Activated CD4-positive, alpha-beta T cell treated with anti-CD3 and anti-CD28 coated beads, Interleukin-10, Interleukin-2, amounts not matched to agents 100 ng/mL and 50 ng/mL, durations not matched to agents 16 hours and 8 hours (primary cell): ENCODE measurements around the gene STAT3.
"Not testable (repeated sequence)": the region's sequence is repeated elsewhere in the genome, so short reads cannot be mapped to it uniquely, and the experiment has no call there.

ENCODE experiments used
- DNase-seq: peaks from one replicate; pipeline ENCODE4 v3.0.0-alpha.2; 2020

Gene STAT3

DNA sequence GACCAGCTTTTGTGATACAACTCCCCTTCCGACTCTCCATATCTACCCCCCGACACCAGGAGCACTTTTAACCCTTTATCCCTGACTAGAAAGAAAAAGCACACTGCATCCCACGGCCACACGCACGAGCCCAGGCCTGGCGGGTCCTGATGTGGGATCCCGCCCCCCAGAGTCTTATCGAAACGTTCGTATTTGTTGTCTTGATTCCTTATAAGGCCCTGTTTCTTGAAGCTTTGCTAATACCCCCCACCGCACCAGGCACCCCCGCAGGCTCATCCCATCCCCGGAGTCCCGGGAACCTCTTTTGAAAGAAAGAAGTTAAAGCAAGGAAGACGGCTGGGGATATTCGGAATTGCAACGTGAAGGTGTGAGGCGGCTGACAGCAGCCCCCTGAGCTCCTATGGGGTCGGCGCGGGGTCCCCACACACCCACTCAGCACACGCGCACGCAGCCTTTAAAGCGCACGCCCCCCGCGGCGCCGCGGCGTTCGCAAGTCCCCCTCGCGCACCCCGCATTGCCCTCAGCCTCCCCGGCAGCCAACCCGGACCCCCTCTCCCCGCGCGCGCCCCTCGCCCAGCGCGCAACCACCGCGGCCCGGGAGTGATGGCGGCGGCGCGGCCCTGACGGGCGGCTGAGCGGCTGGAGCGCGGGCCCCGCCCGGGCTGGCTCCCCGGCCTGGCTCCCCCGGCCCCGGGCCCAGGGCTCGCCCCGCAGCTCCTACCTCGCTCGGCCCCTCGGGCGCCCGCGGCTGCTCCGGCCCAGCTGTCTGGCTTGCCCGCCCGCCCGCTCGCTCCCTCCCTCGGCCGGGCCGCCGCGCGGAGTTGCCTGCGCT is 112.5 kb downstream of the STAT3 start:
- no peak for DNase-seq

GRCh38 chr17:42274812-42275526 is 113.3 kb downstream of the STAT3 start:
- DNase-seq = no peak

DNA sequence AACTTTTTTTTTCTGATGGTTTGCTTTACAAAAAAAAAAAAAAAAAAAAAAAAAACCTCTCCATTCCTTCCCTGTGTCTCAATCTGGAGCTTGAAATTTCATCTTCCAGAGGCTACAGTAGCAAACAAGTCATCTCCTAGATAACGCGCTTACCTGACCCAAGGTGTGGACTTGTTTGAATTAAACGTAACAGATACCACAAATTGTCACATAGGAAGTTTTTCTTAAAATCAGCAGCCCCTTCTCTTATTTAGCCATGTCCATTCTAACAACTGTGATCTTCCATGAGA is 114.0 kb downstream of the STAT3 start:
- no peak for DNase-seq

DNA sequence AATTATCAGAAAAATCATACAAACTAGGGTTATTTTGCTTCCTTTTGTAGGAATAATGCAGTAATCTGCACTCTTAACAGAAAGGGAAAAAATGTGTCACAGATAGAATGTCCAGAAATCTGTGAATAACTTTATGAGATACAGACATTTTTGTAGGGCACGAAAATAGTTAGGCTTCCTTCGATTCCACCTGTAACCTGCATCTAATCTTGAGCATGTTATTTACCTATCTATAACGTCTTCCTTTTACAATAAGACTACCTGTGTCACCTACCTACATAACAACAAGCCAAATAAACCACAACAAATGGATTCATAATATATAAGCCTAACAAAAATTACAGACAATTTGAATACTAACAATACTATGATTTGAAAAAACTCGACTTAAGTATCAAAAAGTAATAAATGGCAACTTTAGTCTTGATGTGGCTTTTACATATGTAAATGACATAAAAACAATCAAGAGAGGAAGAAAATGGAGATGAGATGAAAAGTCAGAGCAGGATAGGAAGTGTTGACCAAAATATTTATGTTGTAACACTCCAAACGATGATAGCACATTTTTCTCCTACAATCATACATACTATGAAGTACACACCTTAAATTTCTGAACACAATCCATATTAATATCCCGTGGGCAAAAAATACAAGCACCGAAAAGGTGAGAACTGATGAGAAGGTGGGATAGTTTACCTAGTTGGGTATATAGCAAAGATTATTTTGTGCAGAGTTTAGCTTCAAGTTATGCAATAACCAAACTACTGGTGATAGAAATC is 114.6 kb downstream of the STAT3 start:
- no peak for DNase-seq

- no peak for DNase-seq
These were observed 115.9 kb downstream of the STAT3 start for GRCh38 chr17:42272162-42272907.

DNA sequence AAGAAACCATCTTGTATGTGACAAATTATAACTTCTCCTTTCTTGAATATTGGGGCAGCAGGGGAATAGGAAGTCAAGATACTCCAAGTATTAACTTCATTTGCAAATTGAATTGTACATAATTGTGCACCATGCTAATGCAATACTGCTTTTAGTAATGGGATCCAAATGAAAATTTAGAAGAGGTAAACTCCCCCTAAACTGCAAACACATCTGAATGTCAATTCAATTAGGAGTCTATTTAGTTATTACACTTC is 116.5 kb downstream of the STAT3 start:
- no peak for DNase-seq

GRCh38 chr17:42271006-42271778 is 117.0 kb downstream of the STAT3 start:
- DNase-seq = peak; percentile 66

- no peak for DNase-seq
These were observed 117.6 kb downstream of the STAT3 start for GRCh38 chr17:42270596-42270995.

DNA sequence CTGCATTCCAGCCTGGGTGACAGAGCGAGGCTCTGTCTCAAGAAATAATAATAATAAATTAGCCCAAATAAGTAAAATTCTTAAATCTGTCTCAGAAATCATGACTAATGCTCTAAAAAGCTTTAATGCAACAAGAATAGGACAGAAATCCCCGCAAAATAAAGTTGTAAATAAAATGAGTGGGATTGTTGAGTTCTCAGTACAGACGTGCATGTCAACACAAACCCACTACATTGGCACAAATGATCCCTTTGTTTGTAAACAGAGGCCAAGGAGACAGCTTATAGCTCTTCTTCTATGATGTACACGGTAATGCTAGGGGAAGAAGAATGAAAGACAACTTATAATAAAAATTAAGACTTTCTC is 118.1 kb downstream of the STAT3 start:
- no peak for DNase-seq

DNA sequence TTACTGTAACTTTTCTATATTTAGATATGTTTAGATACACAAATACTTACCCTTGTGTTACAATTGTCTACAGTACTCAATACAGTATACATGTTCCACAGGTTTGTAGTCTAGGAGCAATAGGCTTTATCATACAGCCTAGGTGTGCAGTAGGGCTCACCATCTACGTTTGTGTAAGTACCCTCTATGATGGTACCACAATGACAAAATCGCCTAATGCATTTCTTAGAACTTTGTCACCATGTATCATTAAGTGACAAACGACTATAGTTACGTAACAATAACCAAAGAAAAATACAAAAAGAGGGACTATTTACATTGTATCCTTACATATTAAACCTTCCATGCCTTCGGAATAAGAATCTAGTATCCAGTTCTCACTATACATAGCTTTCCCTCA is 120.0 kb downstream of the STAT3 start:
- no peak for DNase-seq

- DNase-seq = peak; percentile 81
These were observed 121.1 kb downstream of the STAT3 start for GRCh38 chr17:42266918-42267766.

DNA sequence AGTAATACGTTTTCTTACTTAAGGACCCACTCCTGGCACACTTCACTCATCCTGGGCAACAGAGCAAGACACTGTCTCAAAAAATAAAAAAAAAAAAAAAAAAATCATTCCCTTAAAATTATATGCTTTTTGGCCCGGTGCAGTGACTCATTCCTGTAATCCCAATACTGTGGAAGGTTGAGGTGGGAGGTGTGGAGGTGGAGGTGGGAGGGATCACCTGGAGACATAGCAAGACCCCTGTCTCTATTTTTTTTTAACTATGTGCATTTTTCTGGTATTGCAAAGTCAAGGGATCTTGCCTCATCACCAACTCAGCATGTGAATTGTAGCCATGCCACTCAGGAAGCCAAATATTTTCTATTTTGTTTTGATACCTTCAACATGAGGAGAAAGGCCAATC is 121.8 kb downstream of the STAT3 start:
- DNase-seq = no peak

DNA sequence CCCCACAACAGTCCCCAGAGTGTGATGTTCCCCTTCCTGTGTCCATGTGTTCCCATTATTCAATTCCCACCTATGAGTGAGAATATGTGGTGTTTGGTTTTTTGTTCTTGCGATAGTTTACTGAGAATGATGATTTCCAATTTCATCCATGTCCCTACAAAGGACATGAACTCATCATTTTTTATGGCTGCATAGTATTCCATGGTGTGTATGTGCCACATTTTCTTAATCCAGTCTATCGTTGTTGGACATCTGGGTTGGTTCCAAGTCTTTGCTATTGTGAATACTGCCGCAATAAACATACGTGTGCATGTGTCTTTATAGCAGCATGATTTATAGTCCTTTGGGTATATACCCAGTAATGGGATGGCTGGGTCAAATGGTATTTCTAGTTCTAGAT is 123.9 kb downstream of the STAT3 start:
- DNase-seq = not testable (repeated sequence)
